OCI-LY7 (cell line): ENCODE results near the gene MGMT. TPM values are rescaled to one million over a fixed set of nuclear protein-coding genes. Genes with fewer than 3 reads are reported as not detected.

Experiments used
- BruUV-seq: library from RNA; stranded (reverse); fragments of 400-500 nt; replicated peaks from 2 replicates; lab custom pipeline; 2021; lab: Mats Ljungman, UMichigan
- CTCF ChIA-PET: fragments of 300-600 bp; sonication (Branson Sonifier 250); formaldehyde crosslinking; loops from one replicate; lab custom pipeline; 2022; ENCODE audit warnings: antibody characterized with exemption; ENCODE audit not compliant: unreplicated experiment; lab: Charles Lee
- POLR2A ChIA-PET: fragments of 300-600 bp; sonication (Branson Sonifier 250); formaldehyde crosslinking; loops from one replicate; lab custom pipeline; 2022; ENCODE audit warnings: antibody characterized with exemption; lab: Charles Lee
- DNase-seq: peaks from one replicate; pipeline ENCODE4 v3.0.0-alpha.2; 2015; ENCODE audit warnings: low spot score
- H2AFZ ChIP-seq: fragments of 200-600 bp; sonication (generic), shearing (Covaris generic); 2 replicates; pipeline ENCODE4 v1.6.1; 2014; ENCODE audit warnings: mild to moderate bottlenecking, antibody characterized with exemption, low read length, moderate library complexity
- H3K27ac ChIP-seq: fragments of 200-600 bp; sonication (generic); 2 replicates; pipeline ENCODE4 v1.5.1; 2014; ENCODE audit warnings: mixed run types, low read depth, mild to moderate bottlenecking, moderate library complexity, low read length, inconsistent platforms; ENCODE audit not compliant: poor library complexity, severe bottlenecking
- H3K36me3 ChIP-seq: fragments of 200-600 bp; sonication (generic); 2 replicates; pipeline ENCODE4 v1.6.1; 2014; ENCODE audit warnings: mild to moderate bottlenecking, antibody characterized with exemption, low read length, moderate library complexity, mixed read lengths; ENCODE audit not compliant: insufficient read depth
- H3K4me1 ChIP-seq: fragments of 200-600 bp; sonication (generic); 2 replicates; pipeline ENCODE4 v1.5.1; 2014; ENCODE audit warnings: mild to moderate bottlenecking, low read length; ENCODE audit not compliant: insufficient read depth, poor library complexity, severe bottlenecking
- H3K4me2 ChIP-seq: fragments of 200-600 bp; sonication (generic); 2 replicates; pipeline ENCODE4 v1.6.1; 2014; ENCODE audit warnings: mild to moderate bottlenecking, low read length
- H3K4me3 ChIP-seq: fragments of 200-600 bp; sonication (generic); 2 replicates; pipeline ENCODE4 v1.5.1; 2014; ENCODE audit warnings: mild to moderate bottlenecking, low read depth, low read length; ENCODE audit not compliant: poor library complexity, severe bottlenecking
- H3K79me2 ChIP-seq: fragments of 200-600 bp; sonication (generic); 2 replicates; pipeline ENCODE4 v1.6.1; 2016; ENCODE audit warnings: low read depth, mild to moderate bottlenecking, low read length, moderate library complexity, mixed read lengths; ENCODE audit not compliant: insufficient read depth
- H3K9me2 ChIP-seq: fragments of 200-600 bp; sonication (generic); 2 replicates; pipeline ENCODE4 v1.6.1; 2016; ENCODE audit warnings: mild to moderate bottlenecking, low read length, mixed read lengths; ENCODE audit not compliant: insufficient read depth
- H3K9me3 ChIP-seq: fragments of 200-600 bp; sonication (generic); 2 replicates; pipeline ENCODE4 v1.6.1; 2014; ENCODE audit warnings: mild to moderate bottlenecking, mixed run types, low read length, mixed read lengths
- H4K20me1 ChIP-seq: fragments of 200-600 bp; sonication (generic); 2 replicates; pipeline ENCODE4 v1.6.1; 2014; ENCODE audit warnings: mild to moderate bottlenecking, antibody characterized with exemption, low read length, moderate library complexity, mixed read lengths; ENCODE audit not compliant: insufficient read depth
- CTCF ChIP-seq: fragments of 200-600 bp; sonication (generic); conservative IDR thresholded peaks from 2 replicates; pipeline ENCODE4 v1.5.1; 2014; ENCODE audit warnings: mild to moderate bottlenecking, antibody characterized with exemption, low read length, moderate library complexity, mixed read lengths
- EZH2phosphoT487 ChIP-seq: fragments of 200-600 bp; sonication (generic); IDR thresholded peaks from 2 replicates; pipeline ENCODE4 v1.6.1; 2018; ENCODE audit warnings: low read depth, borderline replicate concordance, mild to moderate bottlenecking, mixed run types, antibody characterized with exemption, low read length, moderate library complexity, mixed read lengths
- intact Hi-C: fragments of 100-400 bp; cut with micrococcal nuclease; formaldehyde crosslinking; loops from one replicate; pipeline ENCODE4 v1.10.0; 2022; ENCODE audit not compliant: unreplicated experiment
- total RNA-seq, 2 experiments: library from RNA; depleted of rRNA in 1 of 2; stranded (reverse); fragments of >200 nt in 1 of 2; shearing (Covaris generic) in 1 of 2; gene quantifications; 2 replicates each; pipeline ENCODE4 v1.2.3, GENCODE V29; 2014 to 2022

The MGMT gene
- total RNA-seq, 2 experiments from 2014 or later, result 19.7 to 25.0 TPM

- Histone ChIP-seq H3K4me3 (no peak overlapping the region), H3K4me2 (no peak overlapping the region), H3K4me1 (peaks cover 4% of the 10 kb centered on the region), H2AFZ (no peak overlapping the region), H3K36me3 (no peaks in the 10 kb centered on the region), H3K9me2 (no peaks in the 10 kb centered on the region), H4K20me1 (no peaks in the 10 kb centered on the region), H3K27ac (no peak overlapping the region), H3K79me2 (no peaks in the 10 kb centered on the region), H3K9me3 (no peaks in the 10 kb centered on the region)
- ChIA-PET POLR2A (no interaction called here), CTCF (no interaction called here)
- intact Hi-C loops, result loop anchor here (10.0 kb wide), 1 partner anchor 672 kb away; the partner anchor contains the start of gene GLRX3
- no TSS peak for BruUV-seq
- DNase-seq, result no peak
- TF ChIP-seq CTCF (no peak), EZH2phosphoT487 (no peak)
Observed at GRCh38 chr10:129462257-129462795, 4.7 kb upstream of the MGMT start.

GRCh38 chr10:129464251-129464650, 2.8 kb upstream of the MGMT start:
- Histone ChIP-seq H3K9me3 (no peaks in the 10 kb centered on the region), H3K4me2 (no peak overlapping the region), H3K9me2 (no peaks in the 10 kb centered on the region), H3K4me1 (peaks cover 11% of the 10 kb centered on the region), H2AFZ (no peak overlapping the region), H3K36me3 (no peaks in the 10 kb centered on the region), H3K79me2 (no peaks in the 10 kb centered on the region), H4K20me1 (no peaks in the 10 kb centered on the region), H3K27ac (no peak overlapping the region), H3K4me3 (no peak overlapping the region)
- TF ChIP-seq CTCF, result no peak
- TF ChIP-seq EZH2phosphoT487, result no peak
- no TSS peak for BruUV-seq
- intact Hi-C loops, result loop anchor here (10.0 kb wide), 1 partner anchor 671 kb away; the partner anchor contains the start of gene GLRX3
- POLR2A ChIA-PET, result interaction anchor here (0.8 kb wide), 1 partner anchor 25 kb away, joined by 4 read pairs; no protein-coding TSS in a partner anchor
- no peak for DNase-seq
- CTCF ChIA-PET, result interaction anchor here (0.6 kb wide), 1 partner anchor 303 kb away, joined by 3 read pairs; no protein-coding TSS in a partner anchor
